Upper lobe of left lung (tissue), 4 donors: ENCODE results near the gene GARRE1.

ENCODE experiments used
- CTCF ChIP-seq, 6 experiments: fragments of 450-650 bp in 4 of 6; fragments of 200-600 bp in 2 of 6; sonication (generic) in 2 of 6; IDR thresholded peaks; one replicate each; pipeline ENCODE4 v1.5.1; 2016 to 2019; ENCODE audit warnings: antibody characterized with exemption in 6 of 6
- EP300 ChIP-seq, 4 donors: sonication (generic); formaldehyde crosslinking; IDR thresholded peaks; one replicate each; pipeline ENCODE4 v1.5.1; 2017; ENCODE audit warnings: antibody characterized with exemption in 4 of 4, control low read depth in 2 of 4
- POLR2A ChIP-seq, 4 donors: fragments of 450-650 bp; IDR thresholded peaks; one replicate each; pipeline ENCODE4 v1.5.1; 2016 to 2017; ENCODE audit warnings: antibody characterized with exemption in 4 of 4, mild to moderate bottlenecking in 2 of 4
- POLR2AphosphoS5 ChIP-seq, 2 donors: sonication (generic); formaldehyde crosslinking; IDR thresholded peaks; one replicate each; pipeline ENCODE4 v1.5.1; 2017; ENCODE audit warnings: antibody characterized with exemption in 2 of 2

- no peak for TF ChIP-seq POLR2A (IDR thresholded peaks at IDR 0.05)
- TF ChIP-seq CTCF (IDR thresholded peaks at IDR 0.05) = no peak
- TF ChIP-seq EP300 (IDR thresholded peaks at IDR 0.05) = no peak
- no peak for TF ChIP-seq POLR2AphosphoS5 (IDR thresholded peaks at IDR 0.05)
Measured at GRCh38 chr19:34217952-34218817, 36.2 kb upstream of the GARRE1 start.
